Chondrocyte (in vitro differentiated cells): ENCODE results near the gene INPP4B. TPM values are rescaled to one million over a fixed set of nuclear protein-coding genes. Genes with fewer than 3 reads are reported as not detected.

Source experiments
- DNase-seq: peaks from one replicate; pipeline ENCODE4 v3.0.0; 2021; ENCODE audit warnings: mixed read lengths, low spot score
- H3K27ac Mint-ChIP-seq: one replicate; pipeline ENCODE4 v1.8.0; 2021; ENCODE audit warnings: mild to moderate bottlenecking, moderate library complexity, mixed read lengths; ENCODE audit not compliant: unreplicated experiment
- H3K27me3 Mint-ChIP-seq: 2 replicates; pipeline ENCODE4 v1.8.0; 2021; ENCODE audit warnings: low read depth, mixed read lengths
- H3K36me3 Mint-ChIP-seq: 2 replicates; pipeline ENCODE4 v1.8.0; 2021; ENCODE audit warnings: low read depth, mixed read lengths
- H3K4me1 Mint-ChIP-seq: 2 replicates; pipeline ENCODE4 v1.8.0; 2021; ENCODE audit warnings: low read depth, mild to moderate bottlenecking, mixed read lengths
- H3K4me3 Mint-ChIP-seq: one replicate; pipeline ENCODE4 v1.8.0; 2021; ENCODE audit warnings: mild to moderate bottlenecking, moderate library complexity, mixed read lengths; ENCODE audit not compliant: unreplicated experiment
- H3K9me3 Mint-ChIP-seq: 2 replicates; pipeline ENCODE4 v1.8.0; 2021; ENCODE audit warnings: low read depth, mixed read lengths
- total RNA-seq: library from RNA; stranded (reverse); gene quantifications from 3 replicates; pipeline ENCODE4 v1.2.1, GENCODE V29; 2021
- TF ChIP-seq, protein P1 (sequence below): fragments of 200-600 bp; sonication (generic); IDR thresholded peaks from 2 replicates; pipeline ENCODE4 v1.5.0; 2021; ENCODE audit warnings: antibody characterized with exemption, mild to moderate bottlenecking, moderate library complexity

Gene INPP4B
- total RNA-seq, 1 donor from 2014 or later, result 30.0 TPM

DNA sequence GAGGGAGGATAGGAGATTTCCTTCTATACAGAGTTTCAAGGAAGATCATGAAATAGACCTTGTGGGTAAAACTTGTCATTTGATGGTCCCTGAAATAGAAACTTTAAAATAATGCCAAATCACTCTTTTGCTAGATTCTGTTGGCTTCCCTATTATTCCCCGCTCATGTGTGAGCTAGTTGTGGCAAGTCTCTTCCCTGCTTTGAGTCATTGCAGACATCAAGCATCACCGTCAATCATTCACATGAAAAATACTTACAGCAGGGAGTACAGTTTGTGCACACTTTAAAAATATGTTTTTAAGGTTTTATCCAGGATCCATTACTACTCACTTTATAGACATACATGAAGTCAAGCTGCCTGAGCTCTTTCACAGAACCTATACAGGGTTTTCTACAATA, 35.2 kb upstream of the INPP4B start:
- no peaks in the 10 kb centered on the region for H3K27me3 Mint-ChIP-seq
- peaks cover 3% of the 10 kb centered on the region for H3K4me1 Mint-ChIP-seq
- no peaks in the 10 kb centered on the region for H3K36me3 Mint-ChIP-seq
- H3K9me3 Mint-ChIP-seq, result peaks cover 10% of the 10 kb centered on the region
- H3K4me3 Mint-ChIP-seq, result no peak overlapping the region
- DNase-seq, result no peak
- H3K27ac Mint-ChIP-seq, result no peak overlapping the region
- TF ChIP-seq, protein P1, sequence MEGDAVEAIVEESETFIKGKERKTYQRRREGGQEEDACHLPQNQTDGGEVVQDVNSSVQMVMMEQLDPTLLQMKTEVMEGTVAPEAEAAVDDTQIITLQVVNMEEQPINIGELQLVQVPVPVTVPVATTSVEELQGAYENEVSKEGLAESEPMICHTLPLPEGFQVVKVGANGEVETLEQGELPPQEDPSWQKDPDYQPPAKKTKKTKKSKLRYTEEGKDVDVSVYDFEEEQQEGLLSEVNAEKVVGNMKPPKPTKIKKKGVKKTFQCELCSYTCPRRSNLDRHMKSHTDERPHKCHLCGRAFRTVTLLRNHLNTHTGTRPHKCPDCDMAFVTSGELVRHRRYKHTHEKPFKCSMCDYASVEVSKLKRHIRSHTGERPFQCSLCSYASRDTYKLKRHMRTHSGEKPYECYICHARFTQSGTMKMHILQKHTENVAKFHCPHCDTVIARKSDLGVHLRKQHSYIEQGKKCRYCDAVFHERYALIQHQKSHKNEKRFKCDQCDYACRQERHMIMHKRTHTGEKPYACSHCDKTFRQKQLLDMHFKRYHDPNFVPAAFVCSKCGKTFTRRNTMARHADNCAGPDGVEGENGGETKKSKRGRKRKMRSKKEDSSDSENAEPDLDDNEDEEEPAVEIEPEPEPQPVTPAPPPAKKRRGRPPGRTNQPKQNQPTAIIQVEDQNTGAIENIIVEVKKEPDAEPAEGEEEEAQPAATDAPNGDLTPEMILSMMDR, result no peak

DNA sequence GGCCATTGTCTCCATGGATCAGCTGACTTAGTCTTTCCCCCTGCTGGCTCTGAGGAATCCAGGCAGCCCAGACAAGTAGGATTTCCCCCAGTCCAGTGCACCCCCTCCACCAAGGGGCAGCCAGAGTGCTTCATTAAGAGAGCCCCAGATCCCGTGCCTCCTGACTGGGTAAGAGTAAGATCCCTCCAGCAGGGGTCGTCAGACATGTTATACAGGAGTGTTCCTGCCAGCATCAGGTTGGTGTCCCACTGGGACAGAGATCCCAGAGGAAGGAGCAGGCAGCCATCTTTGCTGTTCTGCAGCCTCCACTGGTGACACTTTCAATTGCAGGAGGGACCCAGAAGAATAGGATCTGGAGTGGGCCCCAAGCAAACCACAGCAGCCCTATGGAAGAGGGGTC, 29.0 kb upstream of the INPP4B start:
- Mint-ChIP-seq H3K27ac (no peak overlapping the region), H3K4me3 (no peak overlapping the region), H3K4me1 (peaks cover 10% of the 10 kb centered on the region), H3K9me3 (peaks cover 16% of the 10 kb centered on the region), H3K27me3 (peaks cover 6% of the 10 kb centered on the region), H3K36me3 (no peaks in the 10 kb centered on the region)
- DNase-seq, result no peak
- TF ChIP-seq, protein P1, result no peak

DNA sequence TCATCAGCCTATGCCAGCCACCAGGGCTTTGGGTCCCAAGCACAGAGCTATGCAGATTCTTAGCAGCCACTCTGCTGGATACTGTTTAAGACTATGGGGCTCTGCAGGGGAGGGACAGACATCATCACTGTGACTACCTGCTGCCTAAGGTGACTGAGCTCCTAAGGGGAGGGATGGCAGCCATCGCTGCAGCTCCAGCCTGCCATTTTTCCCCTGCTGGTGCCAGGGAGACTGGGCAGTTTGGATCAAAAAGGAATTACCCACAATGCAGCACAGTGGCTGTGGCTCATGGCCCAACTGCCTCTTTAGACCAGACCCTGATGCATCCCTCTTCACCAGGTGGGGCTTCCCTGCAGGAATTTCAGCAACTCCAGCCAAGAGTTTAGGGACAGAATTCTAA, 28.6 kb upstream of the INPP4B start:
- peaks cover 20% of the 10 kb centered on the region for H3K9me3 Mint-ChIP-seq
- TF ChIP-seq, protein P1, result no peak
- H3K4me1 Mint-ChIP-seq, result peaks cover 10% of the 10 kb centered on the region
- H3K27ac Mint-ChIP-seq, result no peak overlapping the region
- DNase-seq, result no peak
- no peak overlapping the region for H3K4me3 Mint-ChIP-seq
- H3K36me3 Mint-ChIP-seq, result peaks cover 2% of the 10 kb centered on the region
- peaks cover 10% of the 10 kb centered on the region for H3K27me3 Mint-ChIP-seq

DNA sequence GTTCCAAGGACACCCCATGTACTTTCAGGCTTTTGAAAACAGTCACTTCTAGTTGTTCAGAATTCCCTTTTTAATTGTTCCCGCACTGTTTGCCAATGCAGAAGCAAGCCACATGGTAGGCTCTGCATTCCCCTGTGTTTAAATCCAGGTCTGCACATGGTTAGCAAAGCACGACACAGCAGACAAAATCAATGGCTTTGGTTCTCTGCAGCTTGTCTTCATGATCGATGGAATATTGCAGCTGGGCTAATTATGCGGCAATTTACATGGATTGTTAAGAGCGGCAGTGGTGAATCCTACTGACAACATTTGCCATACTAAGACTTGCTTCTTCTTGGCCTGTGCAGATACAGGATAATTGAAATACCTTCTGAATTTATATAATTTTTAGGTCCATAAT, 20.6 kb upstream of the INPP4B start:
- Mint-ChIP-seq H3K27me3 (peaks cover 28% of the 10 kb centered on the region), H3K27ac (no peak overlapping the region), H3K9me3 (peaks cover 13% of the 10 kb centered on the region), H3K4me1 (no peaks in the 10 kb centered on the region), H3K36me3 (peaks cover 2% of the 10 kb centered on the region), H3K4me3 (no peak overlapping the region)
- no peak for DNase-seq
- TF ChIP-seq, protein P1, result no peak

DNA sequence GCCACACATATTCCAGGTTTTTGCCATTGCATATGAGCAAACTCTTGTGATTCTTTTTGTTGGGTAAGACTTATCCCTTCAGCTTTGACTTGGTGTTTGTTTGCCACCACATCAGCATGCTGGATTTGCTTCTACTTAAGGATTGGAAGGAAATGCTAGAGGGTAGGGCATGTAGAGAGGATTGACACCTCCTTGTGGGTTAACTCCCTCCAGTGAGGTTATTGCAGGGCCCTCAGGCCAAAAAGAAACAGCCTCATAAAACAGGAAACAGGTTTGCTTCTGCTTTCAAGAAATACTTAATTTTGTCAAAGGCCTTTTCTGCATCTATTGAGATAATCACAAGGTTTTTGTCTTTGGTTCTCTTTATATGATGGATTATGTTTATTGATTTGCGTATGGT, 15.2 kb upstream of the INPP4B start:
- peaks cover 3% of the 10 kb centered on the region for H3K36me3 Mint-ChIP-seq

More for the DNA sequence above, 15.2 kb upstream of the INPP4B start:
- H3K4me1 Mint-ChIP-seq, result no peaks in the 10 kb centered on the region
- peaks cover 12% of the 10 kb centered on the region for H3K27me3 Mint-ChIP-seq
- H3K27ac Mint-ChIP-seq, result no peak overlapping the region
- TF ChIP-seq, protein P1, result no peak
- no peak overlapping the region for H3K4me3 Mint-ChIP-seq
- DNase-seq, result no peak
- H3K9me3 Mint-ChIP-seq, result no peaks in the 10 kb centered on the region
